Pericardium fibroblast (primary cell): ENCODE results near the gene QPRT. TPM values are rescaled to one million over a fixed set of nuclear protein-coding genes. Genes with fewer than 3 reads are reported as not detected.

Experiments
- total RNA-seq: library from RNA; depleted of rRNA; stranded (reverse); fragments of >200 nt; gene quantifications from 2 replicates; pipeline ENCODE4 v1.2.3, GENCODE V29; 2015

Gene QPRT
- total RNA-seq = 76.7 and 105 TPM in 2 replicates

GRCh38 chr16:29678691-29679267 lies at the start of gene QPRT:
TSS of gene QPRT (plus strand) at chr16:29679180. CDS start at chr16:29679198, 18 bp downstream.

GRCh38 chr16:29663016-29663806 lies 15.8 kb upstream of the QPRT start, which contains the start of gene SPN:
TSS of gene SPN (plus strand) at chr16:29663247. CDS start at chr16:29663729, 482 bp downstream.

GRCh38 chr16:29745853-29746345 lies 66.9 kb downstream of the QPRT start, which contains the start of gene C16orf54:
TSS of gene C16orf54 (minus strand) at chr16:29745990. CDS start at chr16:29744951, 1,039 bp downstream.

Other genes with a start within 250 kb of the QPRT start
- 2.6 and 6.3 TPM in 2 replicates for gene BOLA2, start 224.8 kb upstream of the QPRT start, total RNA-seq
- gene SLX1B, start 224.6 kb upstream of the QPRT start, total RNA-seq = 17.8 and 22.9 TPM in 2 replicates
- 4.2 and 6.2 TPM in 2 replicates for gene SULT1A4, start 219.3 kb upstream of the QPRT start, total RNA-seq
- gene NPIPB12, start 172.8 kb upstream of the QPRT start, total RNA-seq = 3.3 and 7.9 TPM in 2 replicates
- gene SPN, start 15.9 kb upstream of the QPRT start, total RNA-seq = not detected in 2 replicates
- not detected in 2 replicates for gene C16orf54, start 66.8 kb downstream of the QPRT start, total RNA-seq
- gene ZG16, start 99.1 kb downstream of the QPRT start, total RNA-seq = not detected in 2 replicates
- 13.1 and 22.6 TPM in 2 replicates for gene KIF22, start 111.6 kb downstream of the QPRT start, total RNA-seq
- gene MAZ, start 127.3 kb downstream of the QPRT start, total RNA-seq = 173 and 200 TPM in 2 replicates
- gene PRRT2, start 133.0 kb downstream of the QPRT start, total RNA-seq = 0.82 and 2.5 TPM in 2 replicates
- 19.0 and 28.3 TPM in 2 replicates for gene PAGR1, start 137.0 kb downstream of the QPRT start, total RNA-seq
- gene MVP, start 141.3 kb downstream of the QPRT start, total RNA-seq = 179 and 195 TPM in 2 replicates
- gene CDIPT, start 184.0 kb downstream of the QPRT start, total RNA-seq = 107 and 108 TPM in 2 replicates
- 26.8 and 30.0 TPM in 2 replicates for gene SEZ6L2, start 220.4 kb downstream of the QPRT start, total RNA-seq
- gene ASPHD1, start 221.3 kb downstream of the QPRT start, total RNA-seq = 11.7 and 20.4 TPM in 2 replicates
- 6.2 and 10.0 TPM in 2 replicates for gene KCTD13, start 247.0 kb downstream of the QPRT start, total RNA-seq